HEK293 (cell line): ENCODE results near the gene LSMEM2.
A peak's percentile ranks its signal among the peaks of the same experiment; 100 is the strongest.

ENCODE experiments used
- HOXD13 ChIP-seq: sonication (generic); formaldehyde crosslinking; IDR thresholded peaks from 2 replicates; pipeline ENCODE4 v1.8.0; 2022; ENCODE audit warnings: missing genetic modification reagents, borderline replicate concordance
- KLF16 ChIP-seq: fragments of 450-650 bp; formaldehyde crosslinking; IDR thresholded peaks from 2 replicates; pipeline ENCODE4 v1.5.1; 2017; ENCODE audit warnings: missing biosample characterization, missing genetic modification characterization
- SCRT1 ChIP-seq: fragments of 450-650 bp; formaldehyde crosslinking; IDR thresholded peaks from 2 replicates; pipeline ENCODE4 v1.5.1; 2016; ENCODE audit warnings: missing biosample characterization, missing genetic modification characterization, borderline replicate concordance
- SCRT2 ChIP-seq: fragments of 450-650 bp; formaldehyde crosslinking; IDR thresholded peaks from 2 replicates; pipeline ENCODE4 v1.5.1; 2016; ENCODE audit warnings: missing biosample characterization, missing genetic modification characterization
- TRIM28 ChIP-seq: IDR thresholded peaks from 2 replicates; pipeline ENCODE4 v1.6.1; 2011; ENCODE audit warnings: low read length, control low read depth, borderline replicate concordance
- WT1 ChIP-seq: fragments of 450-650 bp; formaldehyde crosslinking; IDR thresholded peaks from 2 replicates; pipeline ENCODE4 v1.5.1; 2016; ENCODE audit warnings: missing biosample characterization, missing genetic modification characterization
- ZFP3 ChIP-seq: fragments of 450-650 bp; formaldehyde crosslinking; IDR thresholded peaks from 2 replicates; pipeline ENCODE4 v1.5.1; 2016; ENCODE audit warnings: low read depth, missing biosample characterization, missing genetic modification characterization
- ZIC2 ChIP-seq: fragments of 450-650 bp; formaldehyde crosslinking; IDR thresholded peaks from 2 replicates; pipeline ENCODE4 v1.5.1; 2016; ENCODE audit warnings: missing biosample characterization, missing genetic modification characterization
- ZNF157 ChIP-seq: fragments of 450-650 bp; formaldehyde crosslinking; IDR thresholded peaks from 2 replicates; pipeline ENCODE4 v1.5.1; 2016; ENCODE audit warnings: missing biosample characterization, missing genetic modification characterization
- ZNF19 ChIP-seq: fragments of 450-650 bp; formaldehyde crosslinking; IDR thresholded peaks from 2 replicates; pipeline ENCODE4; 2016; ENCODE audit warnings: missing biosample characterization, missing genetic modification characterization, low read depth
- ZNF24 ChIP-seq: fragments of 450-650 bp; formaldehyde crosslinking; IDR thresholded peaks from 2 replicates; pipeline ENCODE4 v1.5.1; 2016; ENCODE audit warnings: missing biosample characterization, missing genetic modification characterization
- ZNF341 ChIP-seq: fragments of 450-650 bp; formaldehyde crosslinking; IDR thresholded peaks from 2 replicates; pipeline ENCODE4; 2016; ENCODE audit warnings: low read depth, missing biosample characterization, missing genetic modification characterization
- ZNF366 ChIP-seq: fragments of 450-650 bp; formaldehyde crosslinking; conservative IDR thresholded peaks from 2 replicates; pipeline ENCODE4 v1.5.1; 2016; ENCODE audit warnings: missing biosample characterization, missing genetic modification characterization
- ZNF394 ChIP-seq: fragments of 450-650 bp; formaldehyde crosslinking; IDR thresholded peaks from 2 replicates; pipeline ENCODE4 v1.5.1; 2016; ENCODE audit warnings: missing biosample characterization, missing genetic modification characterization, mild to moderate bottlenecking, moderate library complexity, borderline replicate concordance
- ZNF404 ChIP-seq: fragments of 450-650 bp; formaldehyde crosslinking; IDR thresholded peaks from 2 replicates; pipeline ENCODE4 v1.5.1; 2017; ENCODE audit warnings: missing biosample characterization, missing genetic modification characterization
- ZNF473 ChIP-seq: fragments of 450-650 bp; formaldehyde crosslinking; IDR thresholded peaks from 2 replicates; pipeline ENCODE4 v1.5.1; 2017; ENCODE audit warnings: missing biosample characterization, missing genetic modification characterization
- ZNF623 ChIP-seq: fragments of 450-650 bp; formaldehyde crosslinking; IDR thresholded peaks from 2 replicates; pipeline ENCODE4 v1.5.1; 2016; ENCODE audit warnings: missing biosample characterization, missing genetic modification characterization
- ZNF670 ChIP-seq: fragments of 450-650 bp; formaldehyde crosslinking; IDR thresholded peaks from 2 replicates; pipeline ENCODE4 v1.5.1; 2016; ENCODE audit warnings: missing biosample characterization, missing genetic modification characterization, low read depth
- ZNF707 ChIP-seq: fragments of 450-650 bp; formaldehyde crosslinking; IDR thresholded peaks from 2 replicates; pipeline ENCODE4 v1.5.1; 2016; ENCODE audit warnings: missing biosample characterization, missing genetic modification characterization
- ZNF776 ChIP-seq: fragments of 450-650 bp; formaldehyde crosslinking; IDR thresholded peaks from 2 replicates; pipeline ENCODE4 v1.5.0; 2017; ENCODE audit warnings: missing biosample characterization, missing genetic modification characterization, borderline replicate concordance
- ZNF785 ChIP-seq: fragments of 450-650 bp; formaldehyde crosslinking; IDR thresholded peaks from 2 replicates; pipeline ENCODE4 v1.5.1; 2016; ENCODE audit warnings: missing biosample characterization, missing genetic modification characterization
- ZNF837 ChIP-seq: fragments of 450-650 bp; formaldehyde crosslinking; IDR thresholded peaks from 2 replicates; pipeline ENCODE4 v1.5.1; 2016; ENCODE audit warnings: missing biosample characterization, missing genetic modification characterization
- TF ChIP-seq, protein P1 (sequence below): fragments of 450-650 bp; formaldehyde crosslinking; IDR thresholded peaks from 2 replicates; pipeline ENCODE4 v1.5.1; 2016; ENCODE audit warnings: missing biosample characterization, missing genetic modification characterization
- TF ChIP-seq, protein P2 (sequence below): fragments of 450-650 bp; formaldehyde crosslinking; IDR thresholded peaks from 2 replicates; pipeline ENCODE4 v1.5.1; 2016; ENCODE audit warnings: missing biosample characterization, missing genetic modification characterization
- TF ChIP-seq, protein P3 (sequence below): fragments of 450-650 bp; formaldehyde crosslinking; IDR thresholded peaks from 2 replicates; pipeline ENCODE4 v1.5.1; 2016; ENCODE audit warnings: missing biosample characterization, missing genetic modification characterization
- TF ChIP-seq, protein P4 (sequence below): fragments of 450-650 bp; formaldehyde crosslinking; IDR thresholded peaks from 2 replicates; pipeline ENCODE4 v1.5.1; 2016; ENCODE audit warnings: missing biosample characterization, missing genetic modification characterization, borderline replicate concordance
- TF ChIP-seq, protein P5 (sequence below): fragments of 450-650 bp; formaldehyde crosslinking; IDR thresholded peaks from 2 replicates; pipeline ENCODE4 v1.5.1; 2016; ENCODE audit warnings: missing biosample characterization, missing genetic modification characterization
- TF ChIP-seq, protein P6 (sequence below): fragments of 450-650 bp; formaldehyde crosslinking; IDR thresholded peaks from 2 replicates; pipeline ENCODE4 v1.5.1; 2017; ENCODE audit warnings: missing biosample characterization, missing genetic modification characterization
- TF ChIP-seq, protein P7 (sequence below): fragments of 450-650 bp; formaldehyde crosslinking; IDR thresholded peaks from 2 replicates; pipeline ENCODE4 v1.5.1; 2016; ENCODE audit warnings: missing biosample characterization, missing genetic modification characterization

Gene LSMEM2

DNA sequence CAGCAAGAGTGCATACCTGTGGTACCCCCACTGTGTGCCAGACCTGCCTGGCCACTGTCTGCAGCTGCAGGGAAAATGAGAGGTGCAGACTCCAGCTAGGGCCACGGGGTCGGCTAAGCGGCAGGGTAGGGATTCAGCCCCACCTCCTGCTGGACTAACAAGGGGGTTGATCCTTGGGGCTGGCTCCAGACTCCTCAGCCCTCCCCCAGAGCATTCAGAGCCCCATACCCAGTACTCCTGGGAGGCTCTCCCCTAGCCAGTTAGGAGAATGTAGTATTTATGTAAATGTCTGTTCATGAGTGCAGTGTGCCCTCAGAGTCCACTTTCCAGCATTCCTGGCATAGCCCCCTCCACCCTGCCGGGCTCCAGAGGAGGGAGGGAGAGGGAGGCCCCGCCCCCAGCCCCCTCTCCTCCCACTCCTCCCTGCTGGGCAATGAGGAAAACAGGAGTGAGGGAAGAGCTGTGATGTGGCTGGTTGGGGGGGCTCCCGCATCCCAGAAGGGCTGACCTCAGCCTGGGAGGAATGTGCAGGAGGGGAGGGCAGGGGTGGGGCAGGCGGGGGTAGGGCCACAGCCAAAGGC is 14.4 kb upstream of the LSMEM2 start (continued):
- TF ChIP-seq ZNF157 (tag by site-specific recombination) (no peak), ZNF623 (tag by site-specific recombination) (no peak), KLF16 (no peak), SCRT1 (no peak), TRIM28 (no peak), ZNF394 (tag by site-specific recombination) (no peak), ZNF670 (tag by site-specific recombination) (no peak), ZNF707 (tag by site-specific recombination) (no peak), HOXD13 (CRISPR knock-in tag) (no peak), ZNF24 (tag by site-specific recombination) (no peak), ZIC2 (tag by site-specific recombination) (peak; percentile 78), ZNF341 (tag by site-specific recombination) (peak; percentile 98), SCRT2 (no peak), ZFP3 (tag by site-specific recombination) (no peak), ZNF366 (peak; percentile 90), ZNF404 (tag by site-specific recombination) (no peak), ZNF19 (tag by site-specific recombination) (no peak), ZNF785 (tag by site-specific recombination) (no peak), ZNF776 (tag by site-specific recombination) (no peak), ZNF837 (no peak), WT1 (peak; percentile 87), ZNF473 (tag by site-specific recombination) (no peak)
- TF ChIP-seq, protein P1, sequence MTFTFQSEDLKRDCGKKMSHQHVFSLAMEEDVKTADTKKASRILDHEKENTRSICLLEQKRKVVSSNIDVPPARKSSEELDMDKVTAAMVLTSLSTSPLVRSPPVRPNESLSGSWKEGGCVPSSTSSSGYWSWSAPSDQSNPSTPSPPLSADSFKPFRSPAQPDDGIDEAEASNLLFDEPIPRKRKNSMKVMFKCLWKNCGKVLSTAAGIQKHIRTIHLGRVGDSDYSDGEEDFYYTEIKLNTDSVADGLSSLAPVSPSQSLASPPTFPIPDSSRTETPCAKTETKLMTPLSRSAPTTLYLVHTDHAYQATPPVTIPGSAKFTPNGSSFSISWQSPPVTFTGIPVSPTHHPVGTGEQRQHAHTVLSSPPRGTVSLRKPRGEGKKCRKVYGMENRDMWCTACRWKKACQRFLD, result no peak
- TF ChIP-seq, protein P2, sequence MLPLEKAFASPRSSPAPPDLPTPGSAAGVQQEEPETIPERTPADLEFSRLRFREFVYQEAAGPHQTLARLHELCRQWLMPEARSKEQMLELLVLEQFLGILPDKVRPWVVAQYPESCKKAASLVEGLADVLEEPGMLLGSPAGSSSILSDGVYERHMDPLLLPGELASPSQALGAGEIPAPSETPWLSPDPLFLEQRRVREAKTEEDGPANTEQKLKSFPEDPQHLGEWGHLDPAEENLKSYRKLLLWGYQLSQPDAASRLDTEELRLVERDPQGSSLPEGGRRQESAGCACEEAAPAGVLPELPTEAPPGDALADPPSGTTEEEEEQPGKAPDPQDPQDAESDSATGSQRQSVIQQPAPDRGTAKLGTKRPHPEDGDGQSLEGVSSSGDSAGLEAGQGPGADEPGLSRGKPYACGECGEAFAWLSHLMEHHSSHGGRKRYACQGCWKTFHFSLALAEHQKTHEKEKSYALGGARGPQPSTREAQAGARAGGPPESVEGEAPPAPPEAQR, result no peak
- TF ChIP-seq, protein P3, sequence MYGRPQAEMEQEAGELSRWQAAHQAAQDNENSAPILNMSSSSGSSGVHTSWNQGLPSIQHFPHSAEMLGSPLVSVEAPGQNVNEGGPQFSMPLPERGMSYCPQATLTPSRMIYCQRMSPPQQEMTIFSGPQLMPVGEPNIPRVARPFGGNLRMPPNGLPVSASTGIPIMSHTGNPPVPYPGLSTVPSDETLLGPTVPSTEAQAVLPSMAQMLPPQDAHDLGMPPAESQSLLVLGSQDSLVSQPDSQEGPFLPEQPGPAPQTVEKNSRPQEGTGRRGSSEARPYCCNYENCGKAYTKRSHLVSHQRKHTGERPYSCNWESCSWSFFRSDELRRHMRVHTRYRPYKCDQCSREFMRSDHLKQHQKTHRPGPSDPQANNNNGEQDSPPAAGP (tag by site-specific recombination), result peak; percentile 89
- TF ChIP-seq, protein P4, sequence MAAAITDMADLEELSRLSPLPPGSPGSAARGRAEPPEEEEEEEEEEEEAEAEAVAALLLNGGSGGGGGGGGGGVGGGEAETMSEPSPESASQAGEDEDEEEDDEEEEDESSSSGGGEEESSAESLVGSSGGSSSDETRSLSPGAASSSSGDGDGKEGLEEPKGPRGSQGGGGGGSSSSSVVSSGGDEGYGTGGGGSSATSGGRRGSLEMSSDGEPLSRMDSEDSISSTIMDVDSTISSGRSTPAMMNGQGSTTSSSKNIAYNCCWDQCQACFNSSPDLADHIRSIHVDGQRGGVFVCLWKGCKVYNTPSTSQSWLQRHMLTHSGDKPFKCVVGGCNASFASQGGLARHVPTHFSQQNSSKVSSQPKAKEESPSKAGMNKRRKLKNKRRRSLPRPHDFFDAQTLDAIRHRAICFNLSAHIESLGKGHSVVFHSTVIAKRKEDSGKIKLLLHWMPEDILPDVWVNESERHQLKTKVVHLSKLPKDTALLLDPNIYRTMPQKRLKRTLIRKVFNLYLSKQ (tag by site-specific recombination), result no peak
- TF ChIP-seq, protein P5, sequence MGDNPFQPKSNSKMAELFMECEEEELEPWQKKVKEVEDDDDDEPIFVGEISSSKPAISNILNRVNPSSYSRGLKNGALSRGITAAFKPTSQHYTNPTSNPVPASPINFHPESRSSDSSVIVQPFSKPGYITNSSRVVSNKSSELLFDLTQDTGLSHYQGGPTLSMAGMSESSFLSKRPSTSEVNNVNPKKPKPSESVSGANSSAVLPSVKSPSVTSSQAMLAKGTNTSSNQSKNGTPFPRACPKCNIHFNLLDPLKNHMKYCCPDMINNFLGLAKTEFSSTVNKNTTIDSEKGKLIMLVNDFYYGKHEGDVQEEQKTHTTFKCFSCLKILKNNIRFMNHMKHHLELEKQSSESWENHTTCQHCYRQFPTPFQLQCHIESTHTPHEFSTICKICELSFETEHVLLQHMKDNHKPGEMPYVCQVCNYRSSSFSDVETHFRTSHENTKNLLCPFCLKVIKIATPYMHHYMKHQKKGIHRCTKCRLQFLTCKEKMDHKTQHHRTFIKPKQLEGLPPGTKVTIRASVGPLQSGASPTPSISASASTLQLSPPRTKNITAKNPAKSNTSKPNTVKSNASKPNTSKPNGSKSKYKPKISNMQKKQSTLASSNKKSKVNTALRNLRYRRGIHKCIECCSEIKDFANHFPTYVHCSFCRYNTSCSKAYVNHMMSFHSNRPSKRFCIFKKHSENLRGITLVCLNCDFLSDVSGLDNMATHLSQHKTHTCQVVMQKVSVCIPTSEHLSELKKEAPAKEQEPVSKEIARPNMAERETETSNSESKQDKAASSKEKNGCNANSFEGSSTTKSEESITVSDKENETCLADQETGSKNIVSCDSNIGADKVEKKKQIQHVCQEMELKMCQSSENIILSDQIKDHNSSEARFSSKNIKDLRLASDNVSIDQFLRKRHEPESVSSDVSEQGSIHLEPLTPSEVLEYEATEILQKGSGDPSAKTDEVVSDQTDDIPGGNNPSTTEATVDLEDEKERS (tag by site-specific recombination), result no peak
- TF ChIP-seq, protein P6, sequence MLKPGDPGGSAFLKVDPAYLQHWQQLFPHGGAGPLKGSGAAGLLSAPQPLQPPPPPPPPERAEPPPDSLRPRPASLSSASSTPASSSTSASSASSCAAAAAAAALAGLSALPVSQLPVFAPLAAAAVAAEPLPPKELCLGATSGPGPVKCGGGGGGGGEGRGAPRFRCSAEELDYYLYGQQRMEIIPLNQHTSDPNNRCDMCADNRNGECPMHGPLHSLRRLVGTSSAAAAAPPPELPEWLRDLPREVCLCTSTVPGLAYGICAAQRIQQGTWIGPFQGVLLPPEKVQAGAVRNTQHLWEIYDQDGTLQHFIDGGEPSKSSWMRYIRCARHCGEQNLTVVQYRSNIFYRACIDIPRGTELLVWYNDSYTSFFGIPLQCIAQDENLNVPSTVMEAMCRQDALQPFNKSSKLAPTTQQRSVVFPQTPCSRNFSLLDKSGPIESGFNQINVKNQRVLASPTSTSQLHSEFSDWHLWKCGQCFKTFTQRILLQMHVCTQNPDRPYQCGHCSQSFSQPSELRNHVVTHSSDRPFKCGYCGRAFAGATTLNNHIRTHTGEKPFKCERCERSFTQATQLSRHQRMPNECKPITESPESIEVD, result no peak
- TF ChIP-seq, protein P7, sequence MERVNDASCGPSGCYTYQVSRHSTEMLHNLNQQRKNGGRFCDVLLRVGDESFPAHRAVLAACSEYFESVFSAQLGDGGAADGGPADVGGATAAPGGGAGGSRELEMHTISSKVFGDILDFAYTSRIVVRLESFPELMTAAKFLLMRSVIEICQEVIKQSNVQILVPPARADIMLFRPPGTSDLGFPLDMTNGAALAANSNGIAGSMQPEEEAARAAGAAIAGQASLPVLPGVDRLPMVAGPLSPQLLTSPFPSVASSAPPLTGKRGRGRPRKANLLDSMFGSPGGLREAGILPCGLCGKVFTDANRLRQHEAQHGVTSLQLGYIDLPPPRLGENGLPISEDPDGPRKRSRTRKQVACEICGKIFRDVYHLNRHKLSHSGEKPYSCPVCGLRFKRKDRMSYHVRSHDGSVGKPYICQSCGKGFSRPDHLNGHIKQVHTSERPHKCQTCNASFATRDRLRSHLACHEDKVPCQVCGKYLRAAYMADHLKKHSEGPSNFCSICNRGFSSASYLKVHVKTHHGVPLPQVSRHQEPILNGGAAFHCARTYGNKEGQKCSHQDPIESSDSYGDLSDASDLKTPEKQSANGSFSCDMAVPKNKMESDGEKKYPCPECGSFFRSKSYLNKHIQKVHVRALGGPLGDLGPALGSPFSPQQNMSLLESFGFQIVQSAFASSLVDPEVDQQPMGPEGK (tag by site-specific recombination), result peak; percentile 52; the same call in 1 of the 2 replicates
